GM21619 (cell line): Measurements from ENCODE around the gene TRA2A.
"Not testable (repeated sequence)": the region's sequence is repeated elsewhere in the genome, so short reads cannot be mapped to it uniquely, and the experiment has no call there.

ENCODE experiments used
- ATAC-seq: cut with Tn5 transposase; IDR thresholded peaks from one replicate; pipeline ENCODE4 v1.9.1; 2021; ENCODE audit not compliant: unreplicated experiment

The TRA2A gene

DNA sequence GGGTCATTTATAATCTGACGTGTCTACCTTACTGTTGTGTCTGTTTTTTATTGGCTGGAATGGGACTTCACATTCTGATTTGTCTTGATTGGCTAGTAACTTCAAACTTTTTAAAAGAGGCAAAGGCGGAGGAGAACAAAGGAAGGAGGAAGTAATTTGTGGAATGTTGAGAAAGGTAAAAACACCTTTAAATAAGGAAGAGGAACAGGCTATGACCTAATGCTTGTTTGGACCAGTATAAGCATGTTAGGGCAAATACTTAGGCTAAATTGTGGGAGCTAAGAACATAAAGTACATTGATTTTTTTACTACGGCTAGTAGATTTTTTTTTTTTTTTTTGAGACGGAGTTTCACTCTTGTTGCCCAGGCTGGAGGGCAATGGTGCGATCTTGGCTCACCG, 18.0 kb downstream of the TRA2A start:
- ATAC-seq: not testable (repeated sequence)

DNA sequence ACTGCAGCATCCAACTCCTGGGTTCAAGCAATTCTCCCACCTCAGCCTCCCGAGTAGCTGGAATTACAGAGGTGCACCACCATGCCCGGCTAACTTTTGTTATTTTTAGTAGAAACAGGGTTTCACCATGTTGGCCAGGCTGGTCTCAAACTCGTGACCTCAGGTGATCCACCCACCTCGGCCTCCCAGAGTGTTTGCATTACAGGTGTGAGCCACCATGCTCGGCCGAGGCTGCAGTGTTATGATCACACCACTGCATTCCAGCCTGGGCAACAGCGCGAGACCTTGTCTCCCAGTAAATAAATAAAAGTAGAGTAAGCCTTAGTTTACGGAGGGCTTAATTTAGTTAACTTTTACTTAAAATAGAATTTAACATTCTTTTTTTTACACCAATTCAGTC, 37.8 kb downstream of the TRA2A start:
- ATAC-seq: no peak

DNA sequence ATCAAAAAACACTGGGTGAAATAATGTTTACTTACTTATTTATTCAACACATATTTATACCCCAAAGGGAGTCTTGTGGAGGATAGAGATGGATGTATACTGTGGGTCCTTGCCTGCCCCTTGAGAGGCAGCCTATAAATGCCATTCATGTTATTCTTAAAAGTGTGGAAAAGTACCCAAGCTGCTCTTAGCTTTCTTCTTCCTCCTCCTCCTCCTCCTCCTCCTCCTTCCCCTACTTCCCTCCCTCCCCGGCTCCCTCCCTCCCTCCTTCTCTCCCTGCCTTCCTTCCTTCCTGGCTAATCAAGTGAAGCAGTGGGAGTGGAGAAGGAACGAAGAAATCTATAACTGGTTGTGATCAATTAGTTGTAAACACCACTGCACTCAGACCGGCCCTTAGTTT, 40.3 kb downstream of the TRA2A start:
- ATAC-seq: no peak

DNA sequence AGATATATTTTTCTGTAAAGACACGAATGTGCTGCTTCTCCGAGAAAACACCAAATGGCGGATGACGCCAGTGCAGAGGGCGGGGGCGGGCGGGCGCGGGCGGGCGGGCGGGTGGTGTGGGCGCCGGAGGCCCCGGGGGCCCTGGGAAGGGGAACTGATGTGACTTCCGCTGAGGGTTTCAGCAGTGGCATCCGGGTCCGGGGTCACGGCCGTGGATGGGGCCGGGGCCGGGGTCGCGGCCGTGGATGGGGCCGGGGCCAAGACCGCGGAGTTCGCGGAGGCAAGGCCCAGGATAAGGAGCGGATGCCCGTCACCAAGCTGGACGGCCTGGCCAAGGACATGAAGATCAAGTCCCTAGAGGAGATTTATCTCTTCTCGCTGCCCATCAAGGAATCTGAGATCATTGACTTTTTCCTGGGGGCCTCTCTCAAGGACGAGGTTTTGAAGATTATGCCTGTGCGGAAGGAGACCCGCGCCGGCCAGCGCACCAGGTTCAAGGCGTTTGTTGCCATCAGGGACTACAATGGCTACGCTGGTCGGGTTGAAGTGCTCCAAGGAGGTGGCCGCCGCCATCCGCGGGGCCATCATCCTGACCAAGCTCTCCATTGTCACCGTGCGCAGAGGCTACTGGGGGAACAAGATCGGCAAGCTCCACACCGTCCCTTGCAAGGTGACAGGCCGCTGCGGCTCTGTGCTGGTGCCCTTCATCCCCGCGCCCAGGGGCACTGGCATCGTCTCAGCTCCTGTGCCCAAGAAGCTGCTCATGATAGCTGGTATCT, 41.2 kb downstream of the TRA2A start:
- ATAC-seq: peak; percentile 84

DNA sequence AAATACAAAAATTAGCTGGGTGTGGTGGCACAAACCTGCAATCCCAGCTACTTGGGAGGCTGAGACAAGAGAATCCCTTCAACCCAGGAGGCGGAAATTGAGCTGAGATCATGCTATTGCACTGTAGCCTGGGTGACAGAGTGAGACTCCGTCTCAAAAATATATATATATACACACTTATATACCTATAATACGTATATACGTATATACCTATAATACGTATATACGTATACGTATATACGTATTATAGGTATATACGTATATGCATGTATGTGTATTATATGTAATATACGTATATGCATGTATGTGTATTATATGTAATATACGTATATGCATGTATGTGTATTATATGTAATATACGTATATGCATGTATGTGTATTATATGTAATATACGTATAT, 43.1 kb downstream of the TRA2A start:
- not testable (repeated sequence) for ATAC-seq

DNA sequence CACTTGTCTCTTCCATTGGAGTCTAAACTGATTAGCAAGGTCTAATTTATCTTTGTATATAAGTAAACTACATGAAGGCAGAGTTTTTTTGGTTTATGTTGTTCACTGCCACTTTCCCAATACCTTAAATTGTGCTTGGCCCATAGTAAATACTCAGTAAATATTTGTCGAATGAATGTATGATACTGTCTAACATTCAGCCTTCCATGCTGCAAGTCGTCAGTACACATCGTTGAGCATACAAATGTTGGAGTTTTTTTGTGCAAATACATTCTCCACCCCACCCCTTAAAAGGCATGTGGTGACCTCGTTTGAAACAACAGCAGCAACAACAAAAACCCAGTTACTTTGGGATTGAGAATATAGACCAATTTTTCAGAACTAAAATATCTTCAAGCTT, 44.1 kb downstream of the TRA2A start:
- ATAC-seq: no peak

DNA sequence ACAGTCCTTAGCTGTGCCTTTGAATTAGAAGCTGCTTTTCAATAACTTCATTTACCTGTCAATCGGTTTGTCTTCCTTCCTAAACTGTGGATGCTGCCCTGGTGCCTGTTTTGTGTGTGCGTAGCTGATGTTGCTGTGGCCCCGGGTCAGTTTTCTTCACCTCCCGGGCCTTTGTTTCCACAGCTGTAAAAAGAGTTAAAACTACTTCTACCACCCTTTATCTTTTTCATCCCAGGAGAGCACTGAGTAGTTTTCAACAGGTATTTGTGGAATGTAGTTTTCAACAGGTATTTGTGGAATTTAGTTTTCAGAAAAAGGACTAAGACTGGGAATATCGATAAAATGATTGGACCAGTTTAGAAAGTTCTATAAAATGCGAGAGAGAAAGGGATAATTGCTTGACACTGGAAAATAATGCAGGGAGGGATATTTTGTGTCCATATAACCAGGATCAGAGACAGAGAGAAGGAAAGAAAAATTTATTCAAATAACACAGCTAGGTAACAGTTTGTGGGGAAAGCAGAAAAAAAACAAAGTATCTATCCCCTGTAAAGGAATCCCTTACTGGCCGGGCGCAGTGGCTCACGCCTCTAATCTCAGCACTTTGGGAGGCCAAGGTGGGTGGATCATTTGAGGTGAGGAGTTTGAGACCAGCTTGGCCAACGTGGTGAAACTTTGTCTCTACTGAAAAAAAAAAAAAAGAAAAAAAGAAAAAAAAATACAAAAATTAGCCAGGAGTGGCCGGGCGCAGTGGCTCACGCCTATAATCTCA, 45.6 kb downstream of the TRA2A start:
- no peak for ATAC-seq

DNA sequence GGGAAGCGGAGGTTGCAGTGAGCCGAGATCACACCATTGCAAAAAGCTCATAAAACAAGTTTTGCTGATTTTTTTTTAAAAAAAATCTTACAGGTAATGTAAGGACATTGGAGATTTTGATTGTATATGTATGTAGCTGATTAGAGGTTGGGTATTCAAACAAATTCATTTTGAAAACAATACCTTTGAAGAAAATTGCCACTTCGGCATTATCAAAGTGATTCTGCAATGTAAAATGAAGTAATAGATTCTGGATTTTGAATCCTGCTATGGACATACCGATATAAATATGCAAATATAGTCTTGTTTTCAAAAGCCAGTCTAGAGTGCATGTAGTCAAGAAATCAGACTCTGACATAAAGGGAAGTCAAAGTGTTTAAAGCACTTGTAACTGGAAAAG, 49.1 kb downstream of the TRA2A start:
- no peak for ATAC-seq

DNA sequence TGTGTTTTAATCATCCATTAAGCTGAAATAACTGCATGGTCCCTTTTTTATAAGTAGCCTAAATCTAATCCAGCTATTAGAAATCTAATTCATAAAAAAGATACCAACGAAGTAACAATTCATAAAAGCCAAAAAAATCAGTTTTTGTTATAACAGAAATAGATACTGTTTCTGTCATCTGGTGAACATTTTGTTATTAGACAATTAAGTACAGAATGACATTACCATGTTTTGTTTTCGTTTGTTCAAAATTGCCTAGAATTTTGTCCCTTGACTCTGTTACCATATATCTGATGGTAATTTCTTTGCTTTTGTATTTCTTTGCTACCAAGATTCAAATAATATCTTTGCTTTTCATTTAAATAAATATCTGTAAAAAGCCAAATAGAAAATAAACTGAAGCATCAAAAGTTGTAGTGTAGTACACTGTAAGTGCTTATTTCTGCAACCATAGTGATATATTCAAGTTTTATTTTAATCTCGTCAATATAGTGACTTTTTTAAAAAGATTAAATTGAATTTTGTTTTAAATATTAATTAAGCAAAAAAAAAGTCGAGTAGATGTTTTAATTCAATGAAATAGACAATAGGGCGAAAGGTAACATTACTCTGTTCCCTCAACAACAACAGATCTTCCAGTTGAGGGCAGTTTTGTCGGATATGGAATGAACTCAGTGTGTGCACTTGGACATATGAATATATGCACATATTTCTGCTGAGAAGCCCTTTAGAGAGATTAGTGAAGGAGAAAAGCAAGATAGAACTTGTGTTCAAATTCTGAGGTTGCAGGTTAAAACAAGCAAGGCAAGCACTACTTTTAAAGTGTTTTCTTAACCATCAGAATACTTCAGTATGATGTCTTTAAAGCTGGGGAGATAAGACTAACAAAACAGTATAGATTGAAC, 53.6 kb downstream of the TRA2A start:
- ATAC-seq: no peak

DNA sequence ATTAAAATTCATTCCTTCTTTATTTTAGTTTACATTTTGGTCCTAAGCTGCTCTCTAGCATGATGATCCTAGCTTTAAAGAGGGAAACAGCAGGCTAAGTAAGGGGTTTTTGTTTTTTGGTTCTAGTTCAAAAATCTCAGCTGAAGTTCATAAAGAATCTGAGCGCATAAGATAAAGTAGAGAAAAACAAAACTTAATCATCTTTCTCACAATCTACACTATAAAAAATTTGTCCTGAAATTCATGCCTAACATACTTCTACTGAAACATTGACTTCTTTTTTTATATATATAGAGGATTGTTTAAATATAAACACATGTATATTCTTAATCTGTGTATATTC, 54.7 kb downstream of the TRA2A start:
- no peak for ATAC-seq

DNA sequence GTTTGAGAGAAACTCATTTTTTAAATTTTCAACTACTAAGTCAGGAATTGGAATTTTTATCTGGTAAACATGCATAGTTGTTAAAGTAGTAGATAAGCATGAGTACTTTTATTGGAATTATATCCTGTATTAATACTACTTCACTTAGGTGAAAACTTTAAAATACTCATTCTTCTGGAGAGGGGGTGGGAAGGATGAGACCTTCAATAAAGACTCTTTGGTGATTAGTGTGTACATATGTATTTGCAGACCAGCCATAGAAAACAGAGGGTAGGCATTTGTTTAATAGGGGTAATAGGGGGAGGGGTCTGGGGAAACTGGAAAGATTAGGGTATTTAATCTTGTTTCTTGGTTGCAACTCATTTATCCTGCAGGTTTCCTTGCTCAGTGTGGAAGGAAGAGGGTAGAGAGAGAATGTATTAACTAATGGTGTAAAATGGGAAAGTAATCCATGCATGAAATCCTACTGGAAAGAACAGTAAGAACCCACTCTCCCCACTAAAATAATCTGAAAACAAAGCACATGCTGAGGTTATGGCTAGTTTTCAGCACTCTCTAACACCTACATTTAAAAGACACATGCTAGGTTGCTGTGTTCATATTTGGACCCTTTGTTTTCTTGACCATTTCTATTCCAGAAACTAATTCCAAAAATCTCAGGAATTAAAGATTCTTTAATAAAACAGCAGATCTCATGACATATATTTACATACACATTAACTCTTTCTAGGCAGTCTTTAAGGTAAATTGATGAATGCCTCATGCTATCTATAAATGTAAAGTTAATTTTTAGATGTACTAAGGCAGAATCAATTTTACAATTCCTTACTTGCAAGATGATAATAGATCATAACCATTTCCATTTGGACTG, 55.3 kb downstream of the TRA2A start:
- ATAC-seq: no peak

DNA sequence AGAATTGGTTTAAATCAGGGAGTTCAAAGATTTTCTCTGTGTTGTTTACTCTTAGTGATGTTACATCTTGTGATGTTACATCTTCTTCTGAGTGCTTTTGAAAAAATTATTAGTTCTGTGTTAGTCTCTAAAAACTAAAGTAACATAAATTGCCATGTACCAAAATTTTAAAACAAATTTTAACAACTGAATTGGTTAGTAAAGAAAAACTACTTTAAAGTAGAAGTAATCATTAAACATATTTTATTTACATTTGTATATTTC, 56.3 kb downstream of the TRA2A start:
- no peak for ATAC-seq

DNA sequence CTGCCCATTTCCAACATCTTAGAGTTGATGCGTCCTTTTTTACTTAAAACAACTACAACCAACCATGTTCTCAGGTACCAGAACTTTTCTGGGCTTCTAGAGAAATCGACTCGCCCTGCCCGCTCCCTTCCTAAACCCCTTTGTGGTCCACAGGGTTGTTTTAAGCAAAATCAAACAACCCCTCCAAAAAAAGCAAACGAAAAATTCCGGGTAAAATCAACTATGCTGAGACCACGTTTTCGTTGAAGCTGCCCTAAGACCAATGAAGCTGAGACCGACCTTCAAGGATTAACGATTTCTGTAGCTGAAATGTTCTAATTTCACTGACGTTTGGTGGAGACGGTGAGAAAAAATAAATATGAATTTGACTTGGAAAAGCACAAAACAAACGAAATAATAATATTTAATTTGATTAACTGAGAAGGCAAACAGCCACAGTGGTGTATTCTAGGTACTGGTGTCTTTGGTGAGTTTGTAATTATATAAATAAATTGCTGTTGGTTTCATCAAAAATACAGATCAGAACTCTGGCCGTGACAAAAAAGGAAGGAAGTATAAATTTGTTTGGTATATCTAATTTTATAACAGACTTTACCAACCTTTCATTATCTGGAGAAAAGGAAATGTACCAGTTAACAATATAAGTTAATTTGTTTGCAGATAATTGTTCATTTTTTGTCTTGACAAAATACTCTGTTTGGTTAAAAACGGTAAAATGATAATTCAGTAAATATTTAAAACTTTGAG, 56.8 kb downstream of the TRA2A start:
- ATAC-seq: no peak

DNA sequence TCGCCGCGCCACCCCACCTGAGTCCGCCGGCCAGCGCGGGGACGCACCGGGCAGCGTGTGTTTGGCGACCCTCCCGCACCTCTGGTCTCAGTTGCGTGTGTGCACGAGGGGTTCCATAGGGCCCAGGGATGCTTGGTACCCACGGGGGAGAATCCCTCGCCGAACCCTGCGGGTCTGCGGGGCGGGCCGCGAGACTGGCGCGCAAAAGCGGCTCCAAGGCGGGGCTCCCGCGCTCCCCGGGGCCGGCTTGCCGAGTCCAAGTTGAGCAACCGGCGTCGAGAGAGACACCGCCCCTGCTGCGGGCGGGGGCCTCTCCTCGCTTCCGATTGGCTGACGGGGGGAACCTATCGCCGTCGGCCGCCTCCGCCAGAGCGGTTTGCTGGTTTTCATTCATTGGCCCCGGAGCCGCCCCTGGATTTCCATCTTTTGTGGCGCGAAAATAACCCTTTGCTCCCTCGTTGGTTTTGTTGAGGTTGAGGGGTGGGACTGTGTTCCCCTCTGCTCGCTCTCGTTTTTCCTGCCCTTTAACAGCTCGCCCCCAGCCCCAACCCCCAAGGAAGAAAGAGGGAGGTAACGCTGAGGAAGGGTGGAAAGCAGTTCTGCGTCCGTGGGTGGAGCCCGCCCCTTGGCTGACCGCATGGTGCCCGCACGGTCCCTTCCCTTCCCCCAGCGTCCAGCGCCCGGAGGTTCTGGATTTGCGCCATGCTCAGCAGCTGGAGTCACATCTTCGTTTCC, 57.5 kb downstream of the TRA2A start:
- ATAC-seq: peak; percentile 71

DNA sequence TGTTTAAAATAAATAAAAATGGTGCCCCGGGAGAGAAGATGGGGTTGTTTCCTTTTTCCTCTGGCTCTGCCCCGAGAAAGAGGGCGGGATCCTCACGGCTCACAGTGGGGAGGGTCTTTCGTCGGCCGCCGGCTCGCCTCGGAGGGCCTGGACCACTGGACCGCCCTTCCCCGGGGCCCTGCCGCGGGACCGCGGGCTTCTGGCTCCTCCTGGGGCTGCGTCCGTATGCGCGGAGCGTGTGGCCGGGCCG, 58.0 kb downstream of the TRA2A start:
- ATAC-seq: no peak

DNA sequence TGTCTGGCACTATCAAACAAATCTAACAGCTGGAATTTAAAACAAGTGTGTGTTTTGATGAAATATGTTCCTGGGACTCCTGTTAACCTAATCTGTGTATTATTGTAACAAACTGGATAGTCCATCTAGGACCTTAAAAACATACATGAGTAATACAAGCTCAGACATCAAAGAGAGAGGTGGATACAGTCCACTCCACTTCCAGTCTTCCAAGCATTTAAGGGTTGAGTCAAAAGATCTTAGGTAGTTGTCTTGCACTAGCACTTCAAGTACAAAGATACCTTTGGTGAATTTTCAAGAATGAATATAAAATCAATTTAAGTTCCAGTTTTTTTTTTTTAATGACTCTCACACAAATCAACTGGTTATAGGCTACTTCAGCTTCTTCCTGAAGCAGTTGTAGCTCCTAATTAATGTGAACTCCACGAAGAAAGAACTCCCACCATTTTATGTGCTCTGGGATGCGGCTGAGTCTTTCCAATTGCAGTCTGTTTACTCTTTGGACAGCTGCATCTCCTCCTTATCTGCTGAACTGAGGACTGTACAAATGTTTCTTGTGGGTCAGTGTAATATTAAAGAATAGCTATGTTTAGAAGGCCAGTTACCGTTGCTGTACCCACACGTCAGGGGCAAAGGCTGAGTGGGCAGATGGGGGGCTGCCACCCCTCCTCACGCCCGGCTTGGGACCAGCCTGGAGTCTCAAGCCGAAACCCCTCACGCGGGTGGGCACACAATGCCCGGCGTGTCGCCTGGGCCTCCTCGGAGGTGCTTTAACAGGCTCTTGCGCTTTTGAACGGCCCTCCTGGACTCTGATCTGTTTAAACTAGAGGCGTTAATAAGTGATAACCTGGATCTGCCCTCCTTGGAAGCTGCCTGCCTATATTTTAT, 58.6 kb downstream of the TRA2A start:
- ATAC-seq: no peak

DNA sequence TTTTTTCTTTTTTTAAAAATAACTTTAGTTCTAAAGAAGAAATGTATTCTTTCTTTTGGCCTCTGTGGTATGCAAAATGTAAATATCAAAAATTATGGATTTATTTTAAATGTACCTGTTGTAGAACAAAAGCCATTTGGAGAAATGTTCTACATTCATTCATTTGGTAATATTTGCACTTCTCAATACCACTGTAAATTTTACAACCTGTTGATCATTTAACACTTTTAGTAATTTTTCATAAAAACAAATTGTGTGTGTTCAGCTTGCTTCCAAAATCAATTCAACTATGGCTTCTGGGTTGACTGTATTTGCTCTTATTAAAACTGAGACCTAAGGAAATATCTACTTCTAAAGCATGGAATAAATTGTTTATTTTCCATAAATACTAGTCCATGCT, 59.2 kb downstream of the TRA2A start:
- ATAC-seq: no peak

DNA sequence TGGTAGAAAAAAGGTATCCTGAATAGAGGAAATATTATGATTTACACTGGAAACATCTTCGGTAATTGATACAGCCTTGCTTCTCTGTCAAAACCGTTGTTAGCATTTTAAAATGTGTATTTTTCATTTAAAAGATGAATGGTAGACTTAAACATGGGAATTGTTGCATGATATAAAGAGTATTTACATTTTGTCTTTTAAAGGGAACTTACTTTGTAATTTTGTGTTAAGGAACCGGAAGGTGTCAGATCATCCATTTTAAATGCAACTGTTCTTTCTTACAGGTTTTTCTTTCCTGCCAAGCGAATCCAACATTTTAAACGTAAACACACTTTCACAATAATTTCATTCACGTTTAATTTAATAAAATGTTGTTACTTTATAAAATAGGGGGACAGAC, 59.7 kb downstream of the TRA2A start:
- ATAC-seq: no peak
